ENCODE measurements around the gene KIAA1958. TPM values are rescaled to one million over a fixed set of nuclear protein-coding genes. Genes with fewer than 3 reads are reported as not detected.

Gene KIAA1958
- total and polyA plus RNA-seq, 2 donors (not counting 1 experiment from before 2014, with no cell fraction given): 2.4 to 15.3 TPM

- CTCF ChIA-PET: interaction anchor here (0.6 kb wide), 1 partner anchor 485 kb away, joined by 3 read pairs; no protein-coding TSS in a partner anchor
- ATAC-seq (ENCODE audit: low read depth): no peak
Observed at GRCh38 chr9:112502175-112502946, 15.7 kb downstream of the KIAA1958 start.

More at GRCh38 chr9:112502175-112502946, 15.7 kb downstream of the KIAA1958 start:
- no peaks in the 10 kb centered on the region for H3K36me3 ChIP-seq (replicated peaks in 1 of 2; ENCODE audit: control extremely low read depth in 1 of 2, control insufficient read depth in 1 of 2, extremely low read depth in 1 of 2, insufficient read depth in 2 of 2, low read length in 1 of 2)
- H3K9me3 Mint-ChIP-seq (ENCODE audit: insufficient read depth): no peaks in the 10 kb centered on the region
- H3K9ac ChIP-seq (ENCODE audit: low read length): no peak overlapping the region
- TF ChIP-seq CTCF (IDR thresholded peaks at IDR 0.05) (no peak), EZH2 (IDR thresholded peaks at IDR 0.05; ENCODE audit: borderline replicate concordance, insufficient read depth, low read depth, low read length, poor library complexity, severe bottlenecking) (no peak)
- WGBS (ENCODE audit: insufficient coverage): no CpG with 5 or more reads among the region's 3 CpGs
- H3K27me3 Mint-ChIP-seq: no peaks in the 10 kb centered on the region
- H3K4me3 ChIP-seq (ENCODE audit: control extremely low read depth in 1 of 5, extremely low read depth in 1 of 5, insufficient read depth in 1 of 5, low read depth in 2 of 5, low read length in 4 of 5): no peak overlapping the region
- DNase-seq: no peak
- no peaks in the 10 kb centered on the region for H3K9me3 ChIP-seq (ENCODE audit: control extremely low read depth in 1 of 3, control insufficient read depth in 2 of 3, insufficient read depth in 1 of 3, low read length in 2 of 3)
- no peaks in the 10 kb centered on the region for H3K4me1 ChIP-seq (ENCODE audit: control insufficient read depth in 2 of 2, insufficient read depth in 2 of 2, low read length in 2 of 2)
- no peak overlapping the region for H3K27ac Mint-ChIP-seq
- intact Hi-C loops (cut with micrococcal nuclease): no loop called here
- no peak overlapping the region for H3K4me3 Mint-ChIP-seq
- H2AFZ ChIP-seq (ENCODE audit: insufficient read depth, low read depth, low read length, poor library complexity, severe bottlenecking): no peak overlapping the region
- POLR2A ChIA-PET: no interaction called here
- no peak overlapping the region for H3K4me2 ChIP-seq (replicated peaks; ENCODE audit: low read depth, low read length, poor library complexity, severe bottlenecking)
- no peaks in the 10 kb centered on the region for H4K20me1 ChIP-seq (ENCODE audit: control insufficient read depth, insufficient read depth, low read length, poor library complexity, severe bottlenecking)
- no peaks in the 10 kb centered on the region for H3K4me1 Mint-ChIP-seq
- H3K27ac ChIP-seq (ENCODE audit: low read length in 2 of 2): no peak overlapping the region
- peaks cover 27% of the 10 kb centered on the region for H3K79me2 ChIP-seq (ENCODE audit: control insufficient read depth, insufficient read depth, low read length)
- no peaks in the 10 kb centered on the region for H3K27me3 ChIP-seq (replicated peaks in 1 of 4; ENCODE audit: control extremely low read depth in 1 of 4, control insufficient read depth in 3 of 4, insufficient read depth in 4 of 4, low read length in 3 of 4)
